GM23338 (cell line): ENCODE data around the gene IFI27. TPM values are rescaled to one million over a fixed set of nuclear protein-coding genes. Genes with fewer than 3 reads are reported as not detected.

Source experiments
- ATAC-seq: fragments of 200-7000 bp; cut with Tn5 transposase; 3 replicates; pipeline ENCODE4 v1.9.1; 2020
- DNase-seq: peaks from one replicate; pipeline ENCODE4 v3.0.0-alpha.2; 2015; ENCODE audit warnings: low spot score
- H2AFZ ChIP-seq: fragments of 200-600 bp; sonication (generic); 2 replicates; pipeline ENCODE4 v1.8.0; 2016; ENCODE audit warnings: antibody characterized with exemption, mild to moderate bottlenecking, moderate library complexity
- H3F3A ChIP-seq: fragments of 200-600 bp; sonication (generic); replicated peaks from 2 replicates; pipeline ENCODE4 v1.8.0; 2017; ENCODE audit warnings: antibody characterized with exemption, mixed run types, low read depth
- H3K27ac ChIP-seq: fragments of 200-600 bp; sonication (generic); 2 replicates; pipeline ENCODE4 v1.6.1; 2016; ENCODE audit warnings: low read depth
- H3K27me3 ChIP-seq: fragments of 200-600 bp; sonication (generic); 2 replicates; pipeline ENCODE4 v1.8.0; 2016; ENCODE audit warnings: mild to moderate bottlenecking, mixed run types, moderate library complexity; ENCODE audit not compliant: insufficient read depth
- H3K36me3 ChIP-seq: fragments of 200-600 bp; sonication (generic); 2 replicates; pipeline ENCODE4 v1.8.0; 2016; ENCODE audit warnings: mild to moderate bottlenecking; ENCODE audit not compliant: insufficient read depth
- H3K4me1 ChIP-seq: fragments of 200-600 bp; sonication (generic); 2 replicates; pipeline ENCODE4 v1.8.0; 2016; ENCODE audit warnings: mild to moderate bottlenecking, moderate library complexity; ENCODE audit not compliant: insufficient read depth
- H3K4me2 ChIP-seq: fragments of 200-600 bp; sonication (generic); 2 replicates; pipeline ENCODE4 v1.7.1; 2017; ENCODE audit warnings: mixed run types
- H3K4me3 ChIP-seq: fragments of 200-600 bp; sonication (generic); 2 replicates; pipeline ENCODE4 v1.6.1; 2016; ENCODE audit warnings: mixed run types
- H3K79me2 ChIP-seq: fragments of 200-600 bp; sonication (generic); replicated peaks from 2 replicates; pipeline ENCODE4 v1.8.0; 2017; ENCODE audit warnings: mild to moderate bottlenecking; ENCODE audit not compliant: insufficient read depth
- H3K9me2 ChIP-seq: fragments of 200-600 bp; sonication (generic); 2 replicates; pipeline ENCODE4 v1.8.0; 2017; ENCODE audit not compliant: insufficient read depth
- H4K20me1 ChIP-seq: fragments of 200-600 bp; sonication (generic); replicated peaks from 2 replicates; pipeline ENCODE4 v1.8.0; 2017; ENCODE audit warnings: mild to moderate bottlenecking; ENCODE audit not compliant: insufficient read depth
- H3K27ac Mint-ChIP-seq: 2 replicates; pipeline ENCODE4 v1.8.0; 2020; ENCODE audit warnings: inconsistent platforms, mild to moderate bottlenecking, moderate library complexity, mixed read lengths
- H3K27me3 Mint-ChIP-seq: 3 replicates; pipeline ENCODE4 v1.8.0; 2022; ENCODE audit warnings: low read depth, mild to moderate bottlenecking, moderate library complexity, mixed read lengths, inconsistent platforms; ENCODE audit not compliant: insufficient read depth, poor library complexity
- H3K36me3 Mint-ChIP-seq: 3 replicates; pipeline ENCODE4 v1.8.0; 2021; ENCODE audit warnings: low read depth, mild to moderate bottlenecking, inconsistent platforms, moderate library complexity, mixed read lengths
- H3K4me1 Mint-ChIP-seq: 3 replicates; pipeline ENCODE4 v1.8.0; 2020; ENCODE audit warnings: mild to moderate bottlenecking, inconsistent platforms, mixed read lengths
- H3K4me3 Mint-ChIP-seq: 3 replicates; pipeline ENCODE4 v1.8.0; 2021; ENCODE audit warnings: moderate library complexity, mild to moderate bottlenecking, inconsistent platforms, mixed read lengths
- H3K9me3 Mint-ChIP-seq: 3 replicates; pipeline ENCODE4 v1.8.0; 2020; ENCODE audit warnings: moderate library complexity, mild to moderate bottlenecking, inconsistent platforms, mixed read lengths
- CREB1 ChIP-seq: fragments of 250-450 bp; sonication (Bioruptor Pico); IDR thresholded peaks from 2 replicates; pipeline ENCODE4 v1.5.0; 2020; ENCODE audit warnings: low read depth, mild to moderate bottlenecking, moderate library complexity
- CTCF ChIP-seq, 2 experiments: fragments of 200-600 bp in 1 of 2; sonication (generic) in 1 of 2; conservative IDR thresholded peaks; 2 replicates each; pipeline versions ENCODE4 v1.5.1 to v1.6.1; 2016 to 2017; ENCODE audit warnings: antibody characterized with exemption in 2 of 2, low read depth in 2 of 2, mild to moderate bottlenecking in 2 of 2, moderate library complexity in 1 of 2
- ETS1 ChIP-seq: IDR thresholded peaks from 2 replicates; pipeline ENCODE4 v1.6.1; 2016; ENCODE audit warnings: antibody characterized with exemption
- EZH2 ChIP-seq: fragments of 200-600 bp; sonication (generic); IDR thresholded peaks from one replicate; pipeline ENCODE4 v1.8.0; 2017; ENCODE audit warnings: antibody characterized with exemption, mild to moderate bottlenecking, low read depth; ENCODE audit not compliant: unreplicated experiment
- EZH2phosphoT487 ChIP-seq: fragments of 200-600 bp; sonication (generic); IDR thresholded peaks from one replicate; pipeline ENCODE4 v1.8.1; 2018; ENCODE audit warnings: antibody characterized with exemption; ENCODE audit not compliant: unreplicated experiment
- JUNB ChIP-seq: IDR thresholded peaks from one replicate; pipeline ENCODE4 v1.6.1; 2016; ENCODE audit warnings: antibody characterized with exemption; ENCODE audit not compliant: unreplicated experiment
- NANOG ChIP-seq: IDR thresholded peaks from 2 replicates; pipeline ENCODE4 v1.6.1; 2016; ENCODE audit warnings: antibody characterized with exemption, borderline replicate concordance
- POLR2AphosphoS5 ChIP-seq: IDR thresholded peaks from 2 replicates; pipeline ENCODE4 v1.6.1; 2016; ENCODE audit warnings: antibody characterized with exemption, low read depth
- REST ChIP-seq: IDR thresholded peaks from one replicate; pipeline ENCODE4 v1.6.1; 2018; ENCODE audit warnings: antibody characterized with exemption; ENCODE audit not compliant: unreplicated experiment
- STAT1 ChIP-seq: IDR thresholded peaks from one replicate; pipeline ENCODE4 v1.6.1; 2016; ENCODE audit warnings: antibody characterized with exemption; ENCODE audit not compliant: unreplicated experiment
- ZNF114 ChIP-seq: fragments of 250-450 bp; sonication (Bioruptor Pico); IDR thresholded peaks from 2 replicates; pipeline ENCODE4 v1.5.0; 2020; ENCODE audit warnings: mild to moderate bottlenecking, moderate library complexity
- ZNF331 ChIP-seq: fragments of 250-450 bp; sonication (Bioruptor Pico); IDR thresholded peaks from 2 replicates; pipeline ENCODE4 v1.5.0; 2020; ENCODE audit warnings: low read depth, mild to moderate bottlenecking, moderate library complexity
- ZNF462 ChIP-seq: fragments of 250-450 bp; sonication (Bioruptor Pico); IDR thresholded peaks from 2 replicates; pipeline ENCODE4 v1.5.0; 2020; ENCODE audit warnings: mild to moderate bottlenecking, moderate library complexity
- polyA plus RNA-seq: library from polyadenylated mRNA; unstranded; fragments of >200 nt; fragmentation: Nextera tagmentation; extraction: Ambion mirVana; gene quantifications from 2 replicates; pipeline ENCODE4 v1.2.1, GENCODE V29; 2016
- total RNA-seq: library from RNA; depleted of rRNA; stranded (reverse); fragments of >200 nt; shearing (Covaris generic); gene quantifications from 2 replicates; pipeline ENCODE4 v1.2.3, GENCODE V29; 2014

IFI27 gene
- total and polyA plus RNA-seq, 2 experiments from 2014 or later, result 0.49 to 1.2 TPM

GRCh38 chr14:94117856-94118255 lies 7.3 kb downstream of the IFI27 start:
- Histone ChIP-seq H3F3A (no peaks in the 10 kb centered on the region), H4K20me1 (no peaks in the 10 kb centered on the region), H3K4me2 (no peak overlapping the region), H3K27ac (no peak overlapping the region), H3K27me3 (no peaks in the 10 kb centered on the region), H3K9me2 (peaks cover 4% of the 10 kb centered on the region; the same call in 1 of the 2 replicates), H3K79me2 (no peaks in the 10 kb centered on the region), H3K4me3 (no peak overlapping the region), H3K4me1 (no peaks in the 10 kb centered on the region), H2AFZ (no peak overlapping the region), H3K36me3 (no peaks in the 10 kb centered on the region)
- no peaks in the 10 kb centered on the region for H3K4me1 Mint-ChIP-seq
- no peak overlapping the region for H3K27ac Mint-ChIP-seq
- H3K27me3 Mint-ChIP-seq, result peaks cover 3% of the 10 kb centered on the region
- no peak for ATAC-seq
- H3K9me3 Mint-ChIP-seq, result peaks cover 12% of the 10 kb centered on the region; the same call in 2 of the 3 replicates
- TF ChIP-seq EZH2 (no peak), POLR2AphosphoS5 (no peak), ZNF462 (CRISPR knock-in tag) (no peak), EZH2phosphoT487 (no peak), ETS1 (no peak), NANOG (no peak), STAT1 (no peak), CTCF (conservative IDR thresholded peaks at IDR 0.05; ENCODE audit: low read depth in 2 of 2) (no peak), REST (no peak), ZNF114 (CRISPR knock-in tag) (no peak), JUNB (no peak), ZNF331 (CRISPR knock-in tag) (no peak), CREB1 (no peak)
- H3K4me3 Mint-ChIP-seq, result no peak overlapping the region
- no peak for DNase-seq
- no peaks in the 10 kb centered on the region; the same call in 2 of the 3 replicates for H3K36me3 Mint-ChIP-seq
